HG03439 (cell line): ENCODE results near the gene CHEK1.
"Not testable (repeated sequence)": the region's sequence is repeated elsewhere in the genome, so short reads cannot be mapped to it uniquely, and the experiment has no call there.

ENCODE experiments used
- ATAC-seq: cut with Tn5 transposase; IDR thresholded peaks from one replicate; pipeline ENCODE4 v1.9.1; 2021; ENCODE audit warnings: mild to moderate bottlenecking, moderate library complexity; ENCODE audit not compliant: unreplicated experiment

The CHEK1 gene

DNA sequence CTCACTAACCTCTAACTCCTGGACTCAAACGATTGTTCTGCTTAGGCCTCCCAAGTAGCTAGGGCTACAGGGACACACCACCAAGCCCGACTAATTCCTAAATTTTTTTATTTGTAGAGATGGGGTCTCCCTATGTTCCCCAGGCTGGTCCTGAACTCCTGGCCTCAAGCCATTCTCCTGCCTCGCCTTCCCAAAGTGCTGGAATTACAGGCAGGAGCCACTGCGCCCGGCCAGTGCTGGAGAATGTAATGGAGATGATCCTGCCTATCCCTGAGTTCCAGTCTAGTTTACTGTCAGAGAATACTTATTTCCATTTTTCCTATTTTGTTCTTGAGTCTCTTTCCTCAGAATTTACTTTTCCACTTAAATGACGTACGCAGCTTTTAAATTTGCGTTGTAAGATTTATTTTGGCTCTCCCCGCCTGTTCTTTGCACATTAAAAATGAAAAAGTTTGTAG lies at the start of gene CHEK1:
TSS of gene CHEK1 (plus strand) at position 408 of the 458 bp plus-strand sequence. CDS start 1,606 bp downstream, outside the sequence.
- ATAC-seq: no peak

DNA sequence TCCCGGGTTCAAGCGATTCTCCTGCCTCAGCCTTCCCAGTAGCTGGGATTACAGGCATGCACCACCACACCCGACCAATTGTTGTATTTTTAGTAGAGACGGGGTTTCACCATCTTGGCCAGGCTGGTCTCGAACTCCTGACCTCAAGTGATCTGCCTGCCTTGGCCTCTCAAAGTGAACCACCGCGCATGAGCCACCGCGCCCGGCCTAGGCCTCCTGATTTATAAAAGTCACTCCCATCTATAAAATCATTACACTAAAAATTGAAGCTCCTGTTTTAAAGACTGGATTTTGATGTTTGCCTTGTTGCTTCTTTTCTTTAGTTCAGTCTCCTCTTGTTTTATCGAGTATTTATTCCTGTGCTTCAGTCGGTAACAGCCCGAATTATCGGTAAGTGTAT lies 47.8 kb upstream of the CHEK1 start:
- not testable (repeated sequence) for ATAC-seq

DNA sequence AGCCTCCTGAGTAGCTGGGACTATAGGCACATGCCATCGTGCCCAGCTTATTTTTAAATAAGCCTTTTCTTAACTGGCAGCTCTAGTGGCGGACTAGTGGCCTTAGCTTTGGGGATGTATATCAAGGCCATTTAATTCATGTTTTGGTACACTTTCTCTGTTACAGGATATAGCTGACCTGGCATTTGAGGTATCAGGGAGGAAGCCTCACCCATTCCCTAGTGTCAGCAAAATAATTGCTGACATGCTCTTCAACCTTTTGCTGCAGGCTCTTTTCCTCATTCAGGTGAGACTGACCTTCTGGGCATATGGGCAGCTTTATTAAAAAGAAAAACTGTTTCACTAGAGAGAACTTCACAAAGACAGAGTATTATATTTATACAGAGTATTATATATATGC lies 46.2 kb upstream of the CHEK1 start:
- ATAC-seq: no peak

DNA sequence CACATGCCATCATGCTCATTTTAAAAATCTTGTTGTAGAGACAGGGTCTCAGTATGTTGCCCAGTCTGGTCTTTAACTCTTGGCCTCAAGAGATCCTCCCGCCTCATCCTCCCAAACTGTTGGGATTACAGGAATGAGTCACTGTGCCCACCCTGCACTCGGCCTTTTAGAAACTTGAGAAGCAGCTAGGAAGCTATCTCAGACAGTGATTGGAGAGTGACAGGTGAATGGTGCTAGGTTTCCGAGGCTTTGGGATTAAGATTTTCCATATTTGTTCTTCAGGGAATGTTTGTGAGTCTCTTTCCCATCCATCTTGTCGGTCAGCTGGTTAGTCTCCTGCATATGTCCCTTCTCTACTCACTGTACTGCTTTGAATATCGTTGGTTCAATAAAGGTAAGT lies 45.2 kb upstream of the CHEK1 start:
- ATAC-seq: no peak

DNA sequence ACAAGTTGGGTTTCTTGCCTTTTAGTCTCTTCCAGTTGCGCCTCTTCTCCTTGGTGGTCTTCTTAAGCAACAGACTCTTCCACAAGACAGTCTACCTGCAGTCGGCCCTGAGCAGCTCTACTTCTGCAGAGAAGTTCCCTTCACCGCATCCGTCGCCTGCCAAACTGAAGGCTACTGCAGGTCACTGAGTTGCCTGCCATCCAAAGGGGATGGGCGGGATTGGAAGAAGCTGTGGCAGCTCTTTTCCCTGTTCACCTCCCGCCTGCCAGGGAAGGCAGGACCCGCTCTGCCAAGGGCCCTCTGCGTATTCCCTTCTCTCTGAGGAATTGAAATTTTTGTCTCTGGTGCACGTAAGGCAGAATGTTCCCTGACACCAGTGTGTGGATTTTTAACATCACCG lies 41.5 kb upstream of the CHEK1 start:
- no peak for ATAC-seq

DNA sequence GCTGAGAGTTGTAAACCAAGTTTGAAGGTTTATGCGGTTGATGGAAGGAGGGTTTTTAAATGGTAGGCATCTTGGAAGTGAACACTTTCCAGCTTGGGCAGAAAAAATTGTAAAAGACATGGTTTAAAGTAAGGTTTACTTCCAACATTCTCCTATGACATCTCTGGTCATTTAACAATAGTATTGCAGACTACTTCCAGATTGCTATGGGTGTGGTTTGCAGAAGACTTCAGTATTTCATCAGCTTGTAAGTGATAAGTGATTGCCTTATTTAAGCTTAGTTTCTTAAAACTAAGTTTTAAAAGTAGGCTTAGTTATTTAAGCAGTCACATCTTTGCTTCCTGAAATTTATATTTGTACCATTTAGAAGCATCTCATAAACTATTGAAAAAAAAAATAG lies 39.5 kb upstream of the CHEK1 start:
- no peak for ATAC-seq

DNA sequence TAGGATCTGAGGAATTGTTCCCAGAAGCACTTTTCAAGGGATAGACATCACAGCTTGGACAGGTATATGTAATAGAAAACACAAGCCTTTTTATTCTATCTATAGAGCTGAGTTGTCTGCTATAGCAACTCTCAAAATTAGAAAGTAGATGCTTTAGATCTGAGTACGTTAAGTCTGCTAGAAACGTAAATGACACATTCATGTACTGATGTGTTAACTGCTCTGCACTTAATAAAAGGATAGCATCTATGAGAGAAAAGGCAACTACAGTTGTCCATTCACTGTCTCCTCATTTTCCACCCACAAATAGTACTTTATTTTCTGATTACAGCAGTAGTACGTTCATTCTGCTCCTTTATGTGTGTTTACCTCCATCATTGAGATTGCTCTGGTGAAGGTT lies 38.3 kb upstream of the CHEK1 start:
- ATAC-seq: no peak

DNA sequence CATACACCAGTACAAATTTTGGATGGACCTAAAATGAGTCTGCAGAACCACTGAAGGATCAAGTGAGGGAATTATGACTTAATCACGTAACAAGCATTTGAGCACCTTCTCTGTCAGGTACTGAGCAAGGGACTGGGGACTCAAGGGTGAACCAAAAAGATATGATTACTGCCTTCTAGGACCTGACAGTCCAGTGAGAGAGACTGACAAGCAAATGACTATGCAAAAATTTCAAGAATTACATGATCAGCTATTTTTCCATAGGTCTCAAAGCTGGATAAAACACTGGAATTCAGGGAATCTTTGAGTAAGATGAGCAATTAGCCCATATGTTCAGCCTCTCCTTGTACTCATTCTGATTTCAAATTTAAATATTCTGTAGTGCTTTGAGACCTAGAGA lies 37.5 kb upstream of the CHEK1 start:
- ATAC-seq: no peak

DNA sequence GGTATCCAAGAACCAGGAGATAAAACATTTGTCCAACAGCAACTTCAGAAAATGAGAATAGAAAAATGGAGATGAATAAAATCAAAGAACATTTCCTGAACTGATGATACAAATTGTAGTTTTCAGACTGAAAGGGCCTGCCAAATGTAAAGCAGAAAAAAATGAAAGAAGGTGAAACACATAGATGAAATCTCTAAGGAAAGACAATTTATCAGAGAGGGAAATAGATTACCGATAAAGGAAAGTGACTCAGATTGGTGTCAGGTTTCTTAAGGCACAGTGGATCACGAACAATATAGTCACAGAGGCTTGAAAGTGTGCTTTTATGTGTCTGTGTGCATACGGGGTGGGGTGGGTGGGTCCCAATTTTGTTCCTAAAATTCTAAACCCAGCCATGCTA lies 36.5 kb upstream of the CHEK1 start:
- no peak for ATAC-seq

DNA sequence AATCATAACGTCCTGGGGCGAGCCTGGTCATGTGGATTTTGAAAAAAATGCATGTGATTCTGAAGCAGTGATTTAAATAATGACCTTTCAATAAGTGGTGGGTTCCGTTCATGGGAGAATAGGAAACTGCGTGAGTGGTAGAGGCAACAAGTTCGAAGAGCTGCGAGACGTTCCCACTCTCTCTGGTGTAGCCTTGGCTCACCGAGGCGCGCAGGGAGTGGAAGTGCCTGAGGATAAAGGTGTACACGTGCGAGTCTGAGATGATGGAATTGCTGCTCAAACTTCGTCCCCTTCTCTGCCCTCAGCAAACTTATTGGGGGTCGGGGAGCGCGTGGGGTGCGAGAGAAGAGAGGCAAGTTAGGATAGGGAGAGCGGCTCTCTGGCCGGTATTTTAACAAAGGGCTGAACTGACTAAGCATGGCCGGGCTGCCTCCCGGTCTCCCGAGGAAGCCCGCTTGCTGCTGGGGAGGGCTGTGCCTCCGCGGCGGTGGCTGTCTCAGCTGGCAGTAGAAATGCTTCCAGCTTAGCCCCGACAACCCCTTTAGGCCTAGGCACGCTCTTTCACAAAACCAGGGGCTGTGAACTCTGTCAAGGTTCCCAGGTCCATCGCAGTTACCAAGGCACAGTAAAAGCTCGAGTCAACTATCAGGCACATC lies 33.2 kb upstream of the CHEK1 start:
- ATAC-seq: peak; percentile 21

DNA sequence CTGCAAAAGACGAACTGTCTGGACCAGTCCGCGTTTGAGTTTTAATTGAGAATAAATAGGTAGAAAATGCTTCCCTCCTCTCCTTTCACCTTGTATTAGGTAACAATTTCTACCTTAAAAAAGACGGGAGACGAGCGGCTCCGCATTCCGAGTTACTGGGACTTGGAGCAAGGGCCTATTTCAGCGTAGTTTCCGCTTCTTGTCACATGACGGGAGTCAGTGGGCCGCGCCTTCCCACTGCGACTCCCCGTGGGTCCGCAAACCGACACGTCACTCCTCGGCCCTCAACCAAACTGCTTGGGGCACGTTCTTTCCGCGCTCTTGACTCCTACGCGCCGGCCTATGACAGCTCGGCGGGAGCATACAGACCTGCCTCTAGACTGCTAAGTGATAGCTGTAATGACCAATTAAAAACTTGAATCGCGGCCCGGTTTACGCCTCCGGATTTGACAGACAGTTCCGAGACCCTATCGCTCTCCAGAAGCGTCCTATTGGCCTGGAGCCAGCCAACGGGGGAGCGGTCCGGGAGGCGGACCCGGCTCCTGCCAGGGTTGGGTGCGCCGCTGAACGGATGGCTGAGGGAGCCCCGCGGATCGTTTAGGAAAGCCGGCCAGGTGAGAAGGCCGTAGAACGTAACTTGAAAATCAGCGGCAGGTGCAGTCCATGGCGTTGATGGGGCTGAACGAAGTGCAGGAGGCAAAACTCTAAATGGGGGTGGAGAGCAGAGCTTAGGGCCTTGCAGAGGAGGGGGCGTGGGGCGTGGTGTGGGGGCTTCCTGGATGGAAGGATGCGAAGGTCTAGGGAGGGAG lies 32.5 kb upstream of the CHEK1 start, which contains the start of gene STT3A:
TSS of gene STT3A (plus strand) at position 548 of the 809 bp plus-strand sequence. CDS start 3,064 bp downstream, outside the sequence.
- peak; percentile 98 for ATAC-seq

DNA sequence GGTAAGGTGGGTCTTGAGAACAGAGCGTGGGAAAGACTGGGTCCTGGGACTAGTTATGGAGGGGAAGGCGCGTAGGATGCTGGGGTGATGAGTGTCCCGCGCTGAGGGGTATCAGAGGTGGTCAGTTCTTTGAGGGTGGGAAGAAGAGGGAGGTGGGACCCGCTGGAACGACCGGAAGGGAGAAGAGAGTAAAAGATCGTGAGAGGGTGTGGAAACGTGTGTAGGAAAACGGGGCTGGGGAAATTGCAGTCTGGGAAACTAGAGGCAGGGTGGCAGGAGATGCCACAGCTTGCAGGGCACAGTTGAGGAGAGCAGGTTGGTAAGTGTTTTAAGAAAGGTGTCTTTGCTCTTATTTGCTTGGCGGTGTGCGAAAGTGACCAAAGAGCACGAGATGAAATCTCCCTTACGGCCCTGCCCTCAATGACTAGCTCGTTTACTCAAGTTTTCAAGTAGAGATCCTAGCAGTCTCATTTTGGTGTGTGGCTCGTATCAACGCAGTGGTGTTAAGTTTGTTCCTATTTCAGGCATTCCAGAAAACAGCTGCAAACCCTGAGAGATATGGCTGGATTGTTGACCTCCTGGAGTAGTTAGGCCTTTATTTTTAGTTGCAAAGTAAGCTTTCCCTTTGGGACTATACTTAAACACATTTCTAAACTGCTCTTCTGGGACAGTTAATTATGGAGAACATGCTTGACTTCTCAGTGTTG lies 31.7 kb upstream of the CHEK1 start:
- no peak for ATAC-seq

DNA sequence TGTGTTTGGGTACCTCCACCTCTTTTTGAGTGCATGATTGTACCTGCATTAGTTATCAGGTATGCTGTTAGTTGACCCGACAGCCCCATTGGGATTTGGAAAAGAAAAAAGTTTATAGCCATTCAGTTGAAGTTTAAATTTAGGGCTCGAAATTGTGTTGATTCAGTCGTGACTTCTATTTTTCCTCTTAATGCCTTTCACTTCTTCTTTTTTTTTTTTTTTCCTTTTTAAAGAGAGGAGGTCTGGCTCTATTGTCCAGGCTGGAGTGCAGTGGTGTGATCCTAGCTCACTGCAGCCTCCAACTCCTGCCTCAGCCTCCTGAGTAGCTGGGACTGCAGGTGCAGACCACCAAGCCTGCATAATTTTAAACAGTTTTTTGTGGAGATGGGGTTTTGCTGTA lies 30.0 kb upstream of the CHEK1 start:
- ATAC-seq: no peak

DNA sequence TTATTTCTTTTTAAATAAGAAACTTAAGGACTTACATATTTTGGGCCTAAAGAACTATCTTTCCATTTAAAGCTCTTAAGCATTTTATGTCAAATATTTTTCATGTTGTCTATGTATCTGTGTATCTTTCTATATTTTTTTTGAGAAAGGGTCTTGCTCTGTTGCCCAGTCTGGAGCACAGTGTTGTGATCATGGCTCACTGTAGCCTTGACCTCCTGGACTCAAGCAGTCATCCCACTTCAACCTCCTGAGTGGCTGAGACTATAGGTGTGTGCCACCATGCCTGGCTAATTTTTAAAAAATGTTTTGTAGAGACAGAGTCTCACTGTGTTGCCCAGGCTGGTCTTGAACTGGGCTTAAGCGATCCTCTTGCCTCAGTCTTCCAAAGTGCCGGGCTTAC lies 24.3 kb upstream of the CHEK1 start:
- ATAC-seq: no peak

DNA sequence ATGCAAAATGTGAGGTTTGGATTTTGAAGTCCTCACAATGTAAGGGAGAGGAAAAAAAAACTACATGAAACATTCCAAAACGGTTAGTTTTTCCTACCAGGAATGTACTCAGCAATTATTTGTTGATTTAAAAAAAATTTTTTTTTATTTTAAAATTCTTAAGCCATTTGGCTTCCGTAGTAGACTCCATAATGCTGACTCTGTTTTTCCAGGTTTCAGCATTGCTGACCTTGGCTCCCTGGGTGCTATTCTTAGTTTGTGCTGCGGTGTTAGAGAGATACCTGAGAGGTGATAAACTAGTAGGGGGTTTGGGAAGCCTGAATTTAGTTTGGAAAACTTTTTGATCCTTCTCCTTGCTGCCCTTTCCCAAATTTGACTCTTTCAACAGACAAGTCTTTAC lies 21.8 kb upstream of the CHEK1 start:
- no peak for ATAC-seq

DNA sequence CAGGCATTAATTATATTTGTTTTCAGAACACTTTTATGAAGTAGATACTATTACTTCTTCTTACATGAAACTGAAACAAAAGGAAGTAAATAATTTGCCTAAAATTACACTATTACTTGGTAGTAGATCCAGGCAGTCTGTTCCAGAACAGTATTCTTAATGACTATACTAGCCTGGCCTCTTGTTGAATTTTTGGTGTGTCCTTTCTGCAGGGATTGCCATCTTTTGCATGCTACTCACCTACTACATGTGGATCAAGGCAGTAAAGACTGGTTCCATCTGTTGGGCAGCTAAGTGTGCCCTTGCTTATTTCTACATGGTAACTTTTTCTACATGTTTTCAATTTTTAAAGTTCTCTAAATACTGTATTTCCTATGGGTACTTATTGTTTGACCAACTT lies 19.5 kb upstream of the CHEK1 start:
- ATAC-seq: no peak

DNA sequence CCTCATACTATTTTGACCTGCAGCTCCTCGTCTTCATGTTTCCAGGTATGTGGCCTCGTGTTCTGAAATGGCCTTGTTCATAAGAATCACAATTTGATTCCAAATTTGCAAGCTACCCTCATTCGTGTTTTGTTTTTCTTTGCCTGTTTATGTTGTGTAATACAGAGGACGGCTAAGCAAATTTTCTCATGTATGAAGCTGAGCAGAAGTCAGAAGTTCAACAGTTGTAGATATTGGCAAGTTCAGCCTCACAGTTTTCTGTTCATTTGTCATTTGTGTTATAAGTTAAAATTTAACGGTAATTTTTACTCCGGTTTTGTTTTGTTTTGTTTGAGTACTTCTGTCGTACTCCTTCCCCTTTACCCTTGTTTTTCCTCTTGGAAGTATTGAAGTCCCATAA lies 15.4 kb upstream of the CHEK1 start:
- ATAC-seq: no peak

DNA sequence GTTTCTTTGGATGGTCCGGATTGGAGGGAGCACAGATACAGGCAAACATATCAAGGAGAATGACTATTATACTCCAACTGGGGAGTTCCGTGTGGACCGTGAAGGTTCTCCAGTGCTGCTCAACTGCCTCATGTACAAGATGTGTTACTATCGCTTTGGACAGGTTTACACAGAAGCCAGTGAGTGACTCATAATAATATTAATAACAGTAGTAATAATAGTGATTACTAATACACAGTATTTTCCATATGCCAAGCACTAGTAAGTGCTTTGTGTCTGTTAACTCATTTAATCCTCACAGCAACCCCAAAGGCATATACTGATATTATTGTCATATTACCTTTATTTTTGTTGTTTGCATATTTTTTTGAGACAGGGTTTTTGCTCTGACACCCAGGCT lies 6.6 kb upstream of the CHEK1 start:
- ATAC-seq: no peak

DNA sequence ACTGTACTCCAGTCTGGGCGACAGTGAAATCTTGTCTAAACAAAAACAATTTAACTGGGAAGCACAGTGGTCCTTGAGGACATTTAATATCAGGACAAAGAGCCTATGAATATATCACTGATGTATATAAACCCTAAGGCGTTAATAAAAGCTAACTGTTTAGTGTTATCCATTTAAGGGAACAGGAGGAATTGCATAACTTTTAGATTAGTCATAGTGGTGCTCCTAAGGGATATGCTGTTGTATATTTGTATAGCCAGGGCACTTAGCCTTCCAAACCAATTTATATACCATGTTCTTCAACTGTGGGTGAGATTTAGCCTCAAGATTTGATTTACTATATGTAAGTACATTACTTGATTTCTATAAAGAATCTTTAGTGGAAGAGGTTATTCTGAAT lies 3.0 kb upstream of the CHEK1 start:
- ATAC-seq: no peak

DNA sequence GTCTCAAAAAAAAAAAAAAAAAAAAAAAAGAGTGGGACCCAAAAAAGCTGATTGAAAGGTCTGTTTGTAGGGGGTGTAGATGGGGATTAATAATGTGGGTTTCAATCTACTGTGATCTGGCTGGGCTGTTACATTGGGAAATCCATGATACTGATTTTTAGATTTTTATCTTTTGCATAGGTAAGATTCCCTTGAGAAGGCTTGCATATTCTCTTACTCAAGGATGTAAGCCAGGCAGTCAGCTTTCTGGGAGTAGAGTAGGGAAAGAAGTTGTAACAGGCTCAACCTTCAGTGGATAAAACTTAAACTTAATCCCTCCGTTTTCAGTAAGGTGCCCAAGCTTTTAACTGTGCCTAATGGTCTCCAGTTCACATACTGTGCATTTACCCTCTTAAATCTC lies 1.9 kb upstream of the CHEK1 start:
- ATAC-seq: no peak

DNA sequence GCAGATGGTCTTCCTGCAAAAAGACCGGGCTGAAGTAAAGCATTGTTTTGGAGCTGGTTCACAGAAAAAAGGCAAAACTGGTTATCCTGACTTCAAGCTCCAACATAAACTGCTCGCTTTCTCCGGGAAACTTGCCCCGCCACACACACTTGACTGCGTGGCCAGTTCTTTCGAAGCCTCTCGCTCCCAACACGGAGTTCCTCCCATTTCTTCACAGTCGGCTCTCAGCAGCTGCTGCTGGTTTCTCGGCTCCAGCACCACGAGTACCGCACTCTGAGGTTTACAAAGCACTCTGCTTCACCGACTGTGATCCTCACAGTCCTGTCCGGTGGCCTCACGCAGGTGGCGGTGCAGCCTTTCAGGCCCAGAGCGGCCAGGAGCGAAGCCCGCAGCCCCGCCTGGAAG lies 264 bp downstream of the CHEK1 start:
- no peak for ATAC-seq
